SK-N-SH (cell line): ENCODE measurements around the gene CSNK1G2. TPM values are rescaled to one million over a fixed set of nuclear protein-coding genes. Genes with fewer than 3 reads are reported as not detected.

Experiments used
- CTCF ChIA-PET: fragments of 300-600, 350-600 bp; formaldehyde crosslinking; extraction: SDS; loops from one replicate; lab custom pipeline; 2021; lab: Yijun Ruan, JAX
- POLR2A ChIA-PET: fragments of 350-600 bp; sonication (Branson Sonifier 250); formaldehyde crosslinking; extraction: SDS; loops from one replicate; lab custom pipeline; 2020; ENCODE audit warnings: antibody characterized with exemption, inconsistent platforms; lab: Yijun Ruan, JAX
- DNase-seq: peaks from one replicate; pipeline ENCODE4 v3.0.0; 2012
- H2AFZ ChIP-seq: fragments of 200-600 bp; sonication (generic); 2 replicates; pipeline ENCODE4 v1.8.1; 2016; ENCODE audit warnings: antibody characterized with exemption, mild to moderate bottlenecking, low read depth
- H3F3A ChIP-seq: fragments of 200-600 bp; sonication (generic); replicated peaks from 2 replicates; pipeline ENCODE3; 2016; ENCODE audit warnings: antibody characterized with exemption, mild to moderate bottlenecking; ENCODE audit not compliant: insufficient read depth
- H3K27ac ChIP-seq, 2 experiments: fragments of 200-500 bp in 1 of 2; fragments of 200-600 bp in 1 of 2; sonication (Bioruptor generic) in 1 of 2; sonication (generic), shearing (Covaris generic) in 1 of 2; 2 replicates each; pipeline versions ENCODE4 v1.5.1 to v1.6.1; 2014 to 2016; ENCODE audit warnings: low read depth in 2 of 2, inconsistent platforms in 1 of 2, low read length in 1 of 2, mild to moderate bottlenecking in 1 of 2, mixed read lengths in 1 of 2
- H3K27me3 ChIP-seq: fragments of 200-600 bp; sonication (generic), shearing (Covaris generic); 2 replicates; pipeline ENCODE4 v1.6.1; 2016; ENCODE audit warnings: mixed run types; ENCODE audit not compliant: insufficient read depth
- H3K36me3 ChIP-seq, 2 experiments: fragments of 200-500 bp in 1 of 2; fragments of 200-600 bp in 1 of 2; sonication (Bioruptor generic) in 1 of 2; sonication (generic) in 1 of 2; replicated peaks in 1 of 2; 2 replicates each; pipeline versions ENCODE3 to v1.5.1; 2014 to 2016; ENCODE audit warnings: low read length in 1 of 2, mild to moderate bottlenecking in 1 of 2; ENCODE audit not compliant: insufficient read depth in 2 of 2, control insufficient read depth in 1 of 2
- H3K4me1 ChIP-seq, 2 experiments: fragments of 200-500 bp in 1 of 2; fragments of 200-600 bp in 1 of 2; sonication (Bioruptor generic) in 1 of 2; sonication (generic), shearing (Covaris generic) in 1 of 2; 2 replicates each; pipeline versions ENCODE4 v1.5.1 to v1.6.1; 2014 to 2016; ENCODE audit warnings: low read depth in 1 of 2, low read length in 1 of 2, mixed run types in 1 of 2; ENCODE audit not compliant: insufficient read depth in 2 of 2, control insufficient read depth in 1 of 2
- H3K4me2 ChIP-seq: fragments of 200-600 bp; sonication (generic), shearing (Covaris generic); 2 replicates; pipeline ENCODE4 v1.6.1; 2017; ENCODE audit warnings: mixed run types
- H3K4me3 ChIP-seq, 2 experiments: fragments of 200-500 bp in 1 of 2; fragments of 200-600 bp in 1 of 2; sonication (Bioruptor generic) in 1 of 2; sonication (generic), shearing (Covaris generic) in 1 of 2; 2 replicates each; pipeline versions ENCODE4 v1.5.1 to v1.8.1; 2014 to 2016; ENCODE audit warnings: low read depth in 2 of 2, inconsistent platforms in 1 of 2, low read length in 1 of 2, mild to moderate bottlenecking in 1 of 2, mixed read lengths in 1 of 2, moderate library complexity in 1 of 2
- H3K79me2 ChIP-seq: fragments of 200-600 bp; sonication (generic); 2 replicates; pipeline ENCODE4 v1.8.1; 2017; ENCODE audit warnings: mild to moderate bottlenecking; ENCODE audit not compliant: insufficient read depth
- H3K9ac ChIP-seq: fragments of 200-600 bp; sonication (generic); 2 replicates; pipeline ENCODE4 v1.6.1; 2017; ENCODE audit warnings: mixed run types
- H3K9me2 ChIP-seq: fragments of 200-600 bp; sonication (generic); 2 replicates; pipeline ENCODE4 v1.6.1; 2017; ENCODE audit warnings: mixed run types
- H3K9me3 ChIP-seq: fragments of 200-600 bp; sonication (generic); 2 replicates; pipeline ENCODE4 v1.6.1; 2017; ENCODE audit warnings: mixed run types, mild to moderate bottlenecking, moderate library complexity
- H4K20me1 ChIP-seq: fragments of 200-600 bp; sonication (generic); 2 replicates; pipeline ENCODE4 v1.6.1; 2017; ENCODE audit warnings: mild to moderate bottlenecking, mixed run types; ENCODE audit not compliant: insufficient read depth
- CHD2 ChIP-seq: fragments of 150-350 bp; IDR thresholded peaks from 2 replicates; pipeline ENCODE4 v1.6.1; 2018; ENCODE audit warnings: low read length; ENCODE audit not compliant: partially characterized antibody
- EP300 ChIP-seq, 2 experiments: IDR thresholded peaks; 2 replicates each; pipeline versions ENCODE4 v1.4.0 to v1.6.1; 2012; ENCODE audit warnings: borderline replicate concordance in 1 of 2, low read depth in 1 of 2, low read length in 1 of 2
- EZH2phosphoT487 ChIP-seq: fragments of 200-600 bp; sonication (generic); IDR thresholded peaks from 2 replicates; pipeline ENCODE4 v1.6.1; 2017; ENCODE audit warnings: low read depth, mixed run types, mild to moderate bottlenecking, antibody characterized with exemption, moderate library complexity, borderline replicate concordance
- FOSL2 ChIP-seq: IDR thresholded peaks from 2 replicates; pipeline ENCODE4 v1.4.0; 2012; ENCODE audit warnings: low read depth, mild to moderate bottlenecking, moderate library complexity, borderline replicate concordance
- GATA2 ChIP-seq: sonication (generic); formaldehyde crosslinking; IDR thresholded peaks from 2 replicates; pipeline ENCODE4 v1.5.0; 2020; ENCODE audit warnings: mild to moderate bottlenecking, missing genetic modification reagents
- IRF3 ChIP-seq: fragments of 150-350 bp; IDR thresholded peaks from 2 replicates; pipeline ENCODE4 v1.6.1; 2016; ENCODE audit warnings: mild to moderate bottlenecking, low read depth, low read length
- JUND ChIP-seq: IDR thresholded peaks from 2 replicates; pipeline ENCODE4 v1.4.0; 2012
- MAX ChIP-seq: IDR thresholded peaks from 2 replicates; pipeline ENCODE4 v1.4.0; 2012; ENCODE audit warnings: low read depth
- MXI1 ChIP-seq: IDR thresholded peaks from 2 replicates; pipeline ENCODE4 v1.6.1; 2012; ENCODE audit warnings: mild to moderate bottlenecking, low read depth, low read length, improper control_type of control experiment
- NFIC ChIP-seq: IDR thresholded peaks from 2 replicates; pipeline ENCODE4 v1.4.0; 2012; ENCODE audit warnings: borderline replicate concordance
- RXRA ChIP-seq: IDR thresholded peaks from 2 replicates; pipeline ENCODE4 v1.4.0; 2012; ENCODE audit warnings: low read depth, mild to moderate bottlenecking, borderline replicate concordance
- SMC3 ChIP-seq: IDR thresholded peaks from 2 replicates; pipeline ENCODE4 v1.6.1; 2012; ENCODE audit warnings: low read depth, low read length, improper control_type of control experiment
- TAF1 ChIP-seq: IDR thresholded peaks from 2 replicates; pipeline ENCODE4 v1.6.1; 2012; ENCODE audit warnings: low read depth, mild to moderate bottlenecking, low read length, moderate library complexity, borderline replicate concordance
- TCF12 ChIP-seq: IDR thresholded peaks from 2 replicates; pipeline ENCODE4 v1.4.0; 2012
- TEAD4 ChIP-seq: IDR thresholded peaks from 2 replicates; pipeline ENCODE4 v1.4.0; 2012; ENCODE audit warnings: mild to moderate bottlenecking, borderline replicate concordance; ENCODE audit not compliant: insufficient read depth
- USF2 ChIP-seq: fragments of 150-350 bp; IDR thresholded peaks from 2 replicates; pipeline ENCODE4 v1.6.1; 2017; ENCODE audit warnings: antibody characterized with exemption, low read length, low read depth, borderline replicate concordance
- YY1 ChIP-seq: IDR thresholded peaks from 2 replicates; pipeline ENCODE4 v1.4.0; 2012; ENCODE audit warnings: low read depth, mild to moderate bottlenecking
- WGBS: methylation state at CpG from one replicate; pipeline ENCODE4 v1.1.6; 2017; ENCODE audit warnings: low lambda C conversion rate; 5-methylcytosine and 5-hydroxymethylcytosine counted together
- polyA plus RNA-seq, 3 experiments: library from polyadenylated mRNA; depleted of rRNA; stranded (reverse); fragments of >200 nt; gene quantifications; 2 replicates each; pipeline ENCODE4 v1.2.3, GENCODE V29; 2012

The CSNK1G2 gene
- polyA plus RNA-seq, 1 of the 3 experiments (the other 2 are of a cell fraction) = 79.4 TPM

GRCh38 chr19:1922803-1923202, 18.2 kb upstream of the CSNK1G2 start:
- WGBS = 92% methylated on average over 19 of the region's 23 CpGs
- H3K27me3 ChIP-seq = no peaks in the 10 kb centered on the region
- no peak overlapping the region for H3K4me2 ChIP-seq
- H3K79me2 ChIP-seq = no peaks in the 10 kb centered on the region
- POLR2A ChIA-PET = no interaction called here
- H3K27ac ChIP-seq = no peak overlapping the region
- CTCF ChIA-PET = interaction anchor here (1.1 to 1.8 kb wide), 2 partner anchors 25 to 387 kb away, joined by 3 read pairs; no protein-coding TSS in a partner anchor
- peaks cover 0 to 34% of the 10 kb centered on the region in 2 experiments for H3K36me3 ChIP-seq
- H3K9me2 ChIP-seq = no peaks in the 10 kb centered on the region
- DNase-seq = no peak
- H2AFZ ChIP-seq = no peak overlapping the region
- no peaks in the 10 kb centered on the region for H3K9me3 ChIP-seq
- H3K4me1 ChIP-seq = no peaks in the 10 kb centered on the region
- no peak overlapping the region for H3K9ac ChIP-seq
- no peaks in the 10 kb centered on the region for H3F3A ChIP-seq
- no peaks in the 10 kb centered on the region for H4K20me1 ChIP-seq
- no peak overlapping the region for H3K4me3 ChIP-seq
- TF ChIP-seq MXI1 (no peak), MAX (no peak), TCF12 (no peak), GATA2 (CRISPR knock-in tag) (no peak), YY1 (no peak), TAF1 (no peak), CHD2 (no peak)

- no peak for TF ChIP-seq GATA2 (CRISPR knock-in tag)
- TF ChIP-seq USF2 = no peak
- TF ChIP-seq FOSL2 = no peak
- TF ChIP-seq JUND = no peak
- TF ChIP-seq EZH2phosphoT487 = no peak
- no peak for TF ChIP-seq TCF12
- no peak for TF ChIP-seq SMC3
- no peak for TF ChIP-seq EP300 (IDR thresholded peaks at IDR 0.05; ENCODE audit: borderline replicate concordance in 1 of 2, low read depth in 1 of 2, low read length in 1 of 2)
- no peak for TF ChIP-seq NFIC
- no peak for TF ChIP-seq RXRA
- no peak for TF ChIP-seq IRF3
- TF ChIP-seq TEAD4 = no peak
- H3K9me3 ChIP-seq = no peaks in the 10 kb centered on the region
- H3K4me3 ChIP-seq = no peak overlapping the region
- no peak overlapping the region for H3K4me2 ChIP-seq
- CTCF ChIA-PET = interaction anchor here (1.1 to 1.8 kb wide), 3 partner anchors 26 to 386 kb away, joined by 3 read pairs; no protein-coding TSS in a partner anchor
- no peak overlapping the region for H3K9ac ChIP-seq
- H3K36me3 ChIP-seq = peaks cover 0 to 30% of the 10 kb centered on the region in 2 experiments
- H3K4me1 ChIP-seq = no peaks in the 10 kb centered on the region
- no peak overlapping the region for H2AFZ ChIP-seq
- no peaks in the 10 kb centered on the region for H4K20me1 ChIP-seq
- DNase-seq = no peak
- no peak overlapping the region for H3K27ac ChIP-seq
- whole genome bisulfite sequencing = 92% methylated on average over 7 of the region's 8 CpGs
- no peaks in the 10 kb centered on the region for H3K9me2 ChIP-seq
- POLR2A ChIA-PET = no interaction called here
- H3F3A ChIP-seq = no peaks in the 10 kb centered on the region
- H3K79me2 ChIP-seq = no peaks in the 10 kb centered on the region
- H3K27me3 ChIP-seq = no peaks in the 10 kb centered on the region
Measured at GRCh38 chr19:1923319-1923718, 17.7 kb upstream of the CSNK1G2 start.
